Immature natural killer cell (primary cell): ENCODE results near the gene SPTBN5. TPM values are rescaled to one million over a fixed set of nuclear protein-coding genes. Genes with fewer than 3 reads are reported as not detected.
A peak's percentile ranks its signal among the peaks of the same experiment; 100 is the strongest.

ENCODE experiments used
- DNase-seq, 3 donors: peaks; one replicate each; pipeline ENCODE4 v3.0.0; 2022; ENCODE audit warnings: mixed read lengths in 1 of 3
- H3K27ac Mint-ChIP-seq, 6 donors: one replicate each; pipeline ENCODE4 v1.8.0; 2020; ENCODE audit warnings: mixed read lengths in 6 of 6, mild to moderate bottlenecking in 5 of 6, inconsistent platforms in 4 of 6, moderate library complexity in 3 of 6
- H3K27me3 Mint-ChIP-seq, 3 donors: one replicate each; pipeline ENCODE4 v1.8.0; 2020 to 2021; ENCODE audit warnings: low read depth in 3 of 3, mild to moderate bottlenecking in 3 of 3, mixed read lengths in 3 of 3, moderate library complexity in 3 of 3, inconsistent platforms in 1 of 3
- H3K36me3 Mint-ChIP-seq, 3 donors: one replicate each; pipeline ENCODE4 v1.8.0; 2020; ENCODE audit warnings: mixed read lengths in 3 of 3, inconsistent platforms in 2 of 3, mild to moderate bottlenecking in 2 of 3
- H3K4me1 Mint-ChIP-seq, 2 donors: one replicate each; pipeline ENCODE4 v1.8.0; 2020; ENCODE audit warnings: inconsistent platforms in 2 of 2, mild to moderate bottlenecking in 2 of 2, mixed read lengths in 2 of 2, moderate library complexity in 1 of 2
- H3K4me3 Mint-ChIP-seq, 5 donors: one replicate each; pipeline ENCODE4 v1.8.0; 2020; ENCODE audit warnings: mild to moderate bottlenecking in 5 of 5, mixed read lengths in 5 of 5, inconsistent platforms in 3 of 5, moderate library complexity in 3 of 5
- H3K9me3 Mint-ChIP-seq, 6 donors: one replicate each; pipeline ENCODE4 v1.8.0; 2020; ENCODE audit warnings: mild to moderate bottlenecking in 6 of 6, mixed read lengths in 6 of 6, inconsistent platforms in 4 of 6, moderate library complexity in 3 of 6
- polyA plus RNA-seq, 3 donors: library from polyadenylated mRNA; unstranded; fragments of 300-500 nt; fragmentation: Illumina TruSeq; gene quantifications; one replicate each; pipeline ENCODE4 v1.2.3, GENCODE V29; 2021

Gene SPTBN5
- polyA plus RNA-seq, 3 donors from 2014 or later = 0.06 TPM; not detected in 2

DNA sequence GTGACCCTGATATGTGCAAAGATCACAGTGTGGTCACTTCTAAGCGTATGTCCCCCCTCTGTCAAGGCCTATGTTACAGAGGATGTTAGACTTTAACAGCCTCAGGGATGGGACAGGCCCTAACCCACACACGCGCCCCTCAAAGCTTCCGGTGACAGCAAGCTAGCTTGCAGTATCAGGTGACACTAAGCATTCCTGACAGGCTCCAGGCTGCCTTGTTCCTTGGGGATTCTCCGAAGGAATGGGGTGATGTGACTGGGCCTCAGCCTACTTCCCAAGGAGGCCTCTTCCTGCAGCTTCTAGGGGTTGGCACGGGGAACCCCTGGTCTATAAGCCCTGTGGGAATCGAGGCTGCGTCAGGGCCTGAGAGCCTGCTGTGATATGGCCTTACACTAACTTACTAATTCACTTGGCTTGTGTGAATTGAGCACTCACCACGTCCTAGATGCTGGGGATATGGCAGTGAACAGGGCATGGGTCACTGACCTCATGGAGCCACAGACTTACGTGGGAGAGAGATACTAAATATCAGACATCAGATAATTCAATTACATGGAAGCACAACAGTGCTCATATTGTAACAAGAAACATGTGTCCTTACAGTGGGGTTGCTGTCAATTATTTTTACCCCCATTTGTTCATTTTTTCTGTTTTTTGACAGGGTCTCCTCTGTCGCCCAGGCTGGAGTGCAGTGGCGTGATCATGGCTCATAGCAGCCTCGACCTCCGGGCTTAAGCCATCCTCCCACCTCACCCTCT lies 11.4 kb upstream of the SPTBN5 start:
- H3K4me3 Mint-ChIP-seq = no peak overlapping the region
- peak overlapping the region; percentile 72 to 95 (median 87) for H3K27ac Mint-ChIP-seq
- H3K36me3 Mint-ChIP-seq = peaks cover 13 to 25% (median 20%) of the 10 kb centered on the region in 3 donors
- DNase-seq = no peak
- peaks cover 0 to 7% (median 2%) of the 10 kb centered on the region in 3 donors for H3K27me3 Mint-ChIP-seq
- H3K9me3 Mint-ChIP-seq = no peaks in the 10 kb centered on the region
- peaks cover 7 to 8% of the 10 kb centered on the region in 2 donors for H3K4me1 Mint-ChIP-seq

DNA sequence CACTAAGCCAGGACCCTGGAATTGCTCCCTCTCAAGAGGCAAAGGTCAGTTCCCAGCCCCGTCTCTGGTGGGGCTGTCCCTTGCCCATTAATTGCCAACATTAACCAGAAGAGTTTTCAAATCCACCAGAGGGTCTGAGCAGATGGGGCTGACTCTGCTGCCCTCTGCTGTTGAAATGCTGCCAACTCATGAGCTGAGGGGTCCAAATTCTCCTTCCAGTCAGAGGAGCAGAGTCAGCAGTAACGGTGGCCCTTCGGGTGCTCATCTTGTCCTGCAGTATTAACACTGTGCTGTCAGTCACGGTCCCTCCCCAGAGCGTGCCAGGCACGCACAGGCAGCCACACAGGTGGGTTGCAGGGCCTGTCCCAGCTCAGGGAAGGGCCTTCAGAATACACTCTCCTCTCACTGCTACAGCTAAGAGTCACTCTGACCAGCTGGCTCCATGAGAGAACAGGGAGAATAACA lies 10.7 kb upstream of the SPTBN5 start:
- H3K4me3 Mint-ChIP-seq = peak overlapping the region in 1 of 5 donors; percentile 54
- peak; percentile 73 to 79 (median 75) for DNase-seq
- peaks cover 0 to 7% (median 2%) of the 10 kb centered on the region in 3 donors for H3K27me3 Mint-ChIP-seq
- H3K4me1 Mint-ChIP-seq = peaks cover 7 to 8% of the 10 kb centered on the region in 2 donors
- peaks cover 13 to 23% (median 17%) of the 10 kb centered on the region in 3 donors for H3K36me3 Mint-ChIP-seq
- H3K27ac Mint-ChIP-seq = peak overlapping the region; percentile 72 to 95 (median 87)
- H3K9me3 Mint-ChIP-seq = no peaks in the 10 kb centered on the region

DNA sequence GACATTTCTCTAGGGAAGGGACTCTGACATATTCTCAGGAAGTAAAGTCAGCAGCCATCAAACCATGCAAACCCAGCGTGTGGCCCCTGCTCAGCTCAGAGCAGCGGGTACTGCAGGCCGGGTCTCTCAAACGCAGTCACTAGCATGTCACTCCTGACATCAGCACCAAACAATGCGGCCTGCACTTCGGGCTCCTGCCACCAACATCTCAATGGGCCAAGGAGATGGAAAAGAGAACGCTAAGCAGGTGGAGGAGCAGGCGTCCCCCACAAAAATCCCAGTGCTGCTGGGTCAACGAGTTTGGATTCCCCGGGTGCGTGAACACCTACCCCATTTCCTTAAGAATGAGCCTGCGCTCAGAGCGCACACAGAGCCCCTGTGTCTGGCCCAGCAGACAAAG lies 9.9 kb upstream of the SPTBN5 start:
- no peaks in the 10 kb centered on the region for H3K9me3 Mint-ChIP-seq
- no peak overlapping the region for H3K4me3 Mint-ChIP-seq
- H3K27ac Mint-ChIP-seq = peak overlapping the region in 5 of 6 donors; percentile 56 to 86 (median 73)
- DNase-seq = no peak
- peaks cover 13 to 23% (median 16%) of the 10 kb centered on the region in 3 donors for H3K36me3 Mint-ChIP-seq
- H3K4me1 Mint-ChIP-seq = peaks cover 7 to 8% of the 10 kb centered on the region in 2 donors
- H3K27me3 Mint-ChIP-seq = peaks cover 0 to 9% (median 2%) of the 10 kb centered on the region in 3 donors

DNA sequence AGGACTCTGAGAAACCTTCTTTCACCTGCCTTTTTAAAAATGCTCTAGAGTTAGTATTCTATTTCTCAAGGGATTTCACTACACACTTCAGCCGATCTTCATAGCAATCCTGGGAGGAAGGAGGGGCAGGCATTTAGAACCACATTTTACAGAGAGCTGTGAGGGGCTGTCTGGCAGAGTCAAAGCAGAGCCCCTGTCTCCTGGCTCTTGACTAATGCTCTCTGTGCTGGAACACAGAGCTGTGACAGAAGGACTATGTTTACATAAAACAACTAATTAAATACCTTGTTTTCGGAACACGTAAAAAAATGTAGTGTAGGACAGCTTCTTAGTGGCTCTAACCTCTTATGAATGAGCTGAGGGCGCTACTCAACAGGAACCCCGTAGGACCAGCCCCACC lies 7.6 kb upstream of the SPTBN5 start:
- Mint-ChIP-seq H3K27me3 (peaks cover 0 to 4% (median 0%) of the 10 kb centered on the region in 3 donors), H3K4me3 (no peak overlapping the region), H3K4me1 (peaks cover 9 to 15% of the 10 kb centered on the region in 2 donors), H3K36me3 (peaks cover 4 to 14% (median 10%) of the 10 kb centered on the region in 3 donors), H3K9me3 (no peaks in the 10 kb centered on the region), H3K27ac (peak overlapping the region in 5 of 6 donors; percentile 53 to 95 (median 70))
- no peak for DNase-seq

DNA sequence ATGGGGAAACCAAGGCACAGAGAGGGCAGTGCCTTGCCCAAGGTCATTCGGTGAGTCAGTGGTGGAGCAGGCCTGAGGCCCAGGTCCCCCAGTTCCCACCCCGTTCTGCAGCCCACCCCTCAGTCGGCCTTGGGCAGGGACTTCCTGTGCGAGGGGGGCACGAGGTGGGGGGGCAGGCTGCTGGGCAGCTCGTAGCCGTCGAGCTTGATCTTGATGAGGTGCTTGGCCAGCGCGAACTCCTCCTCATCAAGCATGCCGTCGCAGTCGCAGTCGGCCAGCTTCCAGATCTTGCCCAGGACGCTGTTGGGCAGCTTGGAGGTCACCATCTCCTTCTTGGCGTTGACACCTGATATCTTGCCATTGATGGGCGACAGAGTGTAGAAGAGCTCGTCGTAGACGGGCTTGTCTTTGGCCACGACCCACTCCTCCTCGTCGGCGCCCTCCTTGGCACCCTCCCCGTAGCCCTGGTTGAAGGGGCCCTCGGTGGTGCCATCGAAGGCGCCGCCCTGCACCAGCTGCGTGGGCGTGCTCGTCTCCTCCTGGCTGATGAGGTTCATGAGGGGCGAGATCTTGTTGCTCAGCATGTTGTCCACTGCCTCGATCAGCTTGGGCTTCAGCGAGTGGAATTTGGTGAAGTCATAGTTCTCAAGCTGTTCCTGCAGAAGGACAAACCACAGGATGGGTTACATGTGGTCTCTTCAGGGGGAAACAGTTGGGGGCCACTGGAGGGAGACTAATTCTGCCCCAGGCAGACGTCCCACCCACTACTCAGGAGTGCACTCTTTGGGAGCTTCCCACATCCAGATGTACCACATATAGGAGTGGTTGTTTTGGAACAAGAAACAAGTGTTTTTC lies 6.9 kb upstream of the SPTBN5 start:
- H3K4me3 Mint-ChIP-seq = no peak overlapping the region
- peaks cover 0 to 4% (median 0%) of the 10 kb centered on the region in 3 donors for H3K27me3 Mint-ChIP-seq
- no peak for DNase-seq
- peaks cover 15 to 21% of the 10 kb centered on the region in 2 donors for H3K4me1 Mint-ChIP-seq
- peak overlapping the region in 4 of 6 donors; percentile 68 to 95 (median 80) for H3K27ac Mint-ChIP-seq
- H3K9me3 Mint-ChIP-seq = no peaks in the 10 kb centered on the region
- peaks cover 0 to 14% (median 5%) of the 10 kb centered on the region in 3 donors for H3K36me3 Mint-ChIP-seq

DNA sequence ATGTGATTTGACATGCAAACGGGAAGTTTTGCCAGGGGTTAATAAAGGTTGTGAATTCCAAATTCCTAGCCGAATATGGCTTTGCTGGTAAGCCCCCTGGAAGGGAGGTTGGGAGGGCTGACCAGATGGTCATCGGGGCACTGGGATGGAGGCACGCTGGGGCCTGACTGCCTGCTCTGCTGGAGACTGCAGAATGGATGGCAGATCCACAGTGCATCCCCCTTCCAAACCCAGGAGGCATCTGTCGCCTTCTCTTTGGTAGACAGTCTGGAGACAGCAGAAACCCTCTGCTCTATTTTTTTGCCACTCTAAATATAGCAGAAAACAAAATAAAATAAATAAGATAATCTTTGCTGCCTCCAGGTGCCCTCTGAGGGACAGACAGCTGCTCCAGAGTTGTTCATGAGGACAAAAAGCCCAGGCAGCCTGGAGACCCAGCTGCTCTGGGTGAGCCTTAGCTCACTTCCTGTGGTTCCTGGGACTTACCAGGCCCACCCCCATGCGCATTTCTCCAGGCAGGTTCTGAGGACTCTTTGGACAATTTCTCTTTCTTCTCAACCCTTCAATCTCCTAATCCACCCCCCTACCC lies 6.1 kb upstream of the SPTBN5 start:
- no peaks in the 10 kb centered on the region for H3K9me3 Mint-ChIP-seq
- no peak overlapping the region for H3K4me3 Mint-ChIP-seq
- H3K36me3 Mint-ChIP-seq = peaks cover 0 to 14% (median 5%) of the 10 kb centered on the region in 3 donors
- H3K4me1 Mint-ChIP-seq = peaks cover 23 to 29% of the 10 kb centered on the region in 2 donors
- no peak for DNase-seq
- peaks cover 5 to 8% (median 6%) of the 10 kb centered on the region in 3 donors for H3K27me3 Mint-ChIP-seq
- H3K27ac Mint-ChIP-seq = peak overlapping the region in 4 of 6 donors; percentile 68 to 90 (median 80)

DNA sequence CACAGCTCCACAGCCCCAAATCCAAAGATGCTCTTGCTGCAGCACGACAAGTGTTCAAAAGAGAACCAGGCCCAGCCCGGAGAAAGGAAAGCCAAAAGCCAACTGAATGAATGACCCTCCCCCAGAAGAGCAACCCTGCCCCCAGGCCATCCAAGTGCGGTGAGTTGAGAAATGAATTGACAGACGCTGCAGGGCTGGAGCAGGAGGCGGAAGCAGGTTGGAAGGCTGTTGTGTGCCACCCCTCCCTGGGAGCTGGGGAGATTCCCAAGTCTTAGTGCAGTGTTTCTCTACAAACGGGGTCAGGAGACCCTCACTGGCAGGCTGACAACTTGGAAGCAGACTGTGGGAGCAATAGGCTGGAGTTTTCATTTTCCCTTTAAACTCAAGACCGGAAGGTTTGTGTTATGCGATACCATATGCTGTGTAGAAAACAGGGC lies 3.5 kb upstream of the SPTBN5 start:
- Mint-ChIP-seq H3K4me3 (no peak overlapping the region), H3K9me3 (no peaks in the 10 kb centered on the region), H3K4me1 (peaks cover 29 to 40% of the 10 kb centered on the region in 2 donors), H3K36me3 (peaks cover 0 to 13% (median 5%) of the 10 kb centered on the region in 3 donors), H3K27me3 (peaks cover 7 to 9% (median 9%) of the 10 kb centered on the region in 3 donors), H3K27ac (peak overlapping the region; percentile 98 to 100 (median 100))
- no peak for DNase-seq

DNA sequence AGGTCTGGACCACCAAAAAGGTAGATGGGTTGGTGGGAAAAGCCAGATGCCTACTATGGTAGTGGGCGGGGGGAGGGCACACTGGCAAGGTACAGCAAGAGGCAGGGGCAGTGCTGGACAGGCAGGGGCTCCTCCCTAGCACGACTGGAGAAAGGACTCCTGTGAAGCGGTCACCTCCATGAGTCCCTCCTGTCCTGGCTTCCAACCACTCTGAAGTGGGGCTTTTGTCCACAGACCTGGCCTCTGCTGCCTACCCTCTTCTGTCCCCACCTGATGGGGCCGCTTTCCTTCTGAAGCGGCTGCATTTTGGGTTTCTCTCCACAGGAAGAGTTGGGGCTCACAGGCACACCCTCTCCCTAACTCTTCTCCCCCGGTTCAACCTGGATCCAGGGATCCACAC lies 2.7 kb upstream of the SPTBN5 start:
- Mint-ChIP-seq H3K4me3 (peak overlapping the region in 2 of 5 donors; percentile 10 to 85), H3K36me3 (peaks cover 0 to 10% (median 5%) of the 10 kb centered on the region in 3 donors), H3K27ac (peak overlapping the region; percentile 98 to 100 (median 100)), H3K4me1 (peaks cover 29 to 44% of the 10 kb centered on the region in 2 donors), H3K9me3 (no peaks in the 10 kb centered on the region), H3K27me3 (peaks cover 7 to 9% (median 9%) of the 10 kb centered on the region in 3 donors)
- DNase-seq = no peak

DNA sequence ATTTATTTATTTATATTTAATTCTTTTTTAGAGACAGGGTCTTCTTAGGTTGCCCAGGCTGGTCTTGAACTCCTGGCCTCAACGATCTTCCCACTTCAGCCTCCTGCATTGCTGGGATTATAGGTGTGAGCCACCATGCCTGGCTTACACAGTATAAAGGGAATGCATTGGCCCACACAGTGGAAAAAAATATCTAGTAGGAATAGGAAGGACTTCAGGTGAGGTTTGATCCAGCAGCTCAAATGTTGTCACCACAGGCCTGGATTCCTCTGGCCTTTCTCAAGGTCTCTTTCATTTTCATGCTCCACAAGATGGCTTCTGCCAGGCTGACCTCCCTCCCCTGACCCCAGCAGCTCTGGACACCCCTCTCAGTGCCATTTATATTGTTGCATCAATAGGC lies 2.1 kb upstream of the SPTBN5 start:
- H3K4me3 Mint-ChIP-seq = peak overlapping the region; percentile 26 to 85 (median 36)
- H3K27me3 Mint-ChIP-seq = peaks cover 7 to 9% (median 9%) of the 10 kb centered on the region in 3 donors
- H3K36me3 Mint-ChIP-seq = peaks cover 0 to 10% (median 5%) of the 10 kb centered on the region in 3 donors
- DNase-seq = no peak
- peak overlapping the region; percentile 98 to 100 (median 100) for H3K27ac Mint-ChIP-seq
- no peaks in the 10 kb centered on the region for H3K9me3 Mint-ChIP-seq
- peaks cover 29 to 45% of the 10 kb centered on the region in 2 donors for H3K4me1 Mint-ChIP-seq

DNA sequence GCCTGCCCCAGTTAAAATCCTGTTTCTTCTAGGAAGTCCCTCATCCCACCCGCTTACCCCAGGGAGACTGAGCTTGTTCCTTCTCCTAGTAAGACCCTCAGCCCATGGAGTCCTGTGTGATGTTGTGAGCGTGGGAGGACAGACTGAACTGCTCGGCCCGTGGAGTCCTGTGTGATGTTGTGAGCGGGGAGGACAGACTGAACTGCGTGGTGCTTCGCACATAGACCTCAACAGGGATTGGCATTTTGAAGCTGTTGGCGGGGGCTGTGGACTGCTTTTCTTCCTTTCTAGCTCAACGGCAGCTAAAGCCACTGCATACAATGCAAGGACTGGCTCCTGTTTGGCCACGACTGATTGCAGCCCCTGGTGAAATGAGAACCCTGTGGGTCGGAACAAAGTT lies 1.6 kb upstream of the SPTBN5 start:
- peak; percentile 60 to 63 (median 61) for DNase-seq

DNA sequence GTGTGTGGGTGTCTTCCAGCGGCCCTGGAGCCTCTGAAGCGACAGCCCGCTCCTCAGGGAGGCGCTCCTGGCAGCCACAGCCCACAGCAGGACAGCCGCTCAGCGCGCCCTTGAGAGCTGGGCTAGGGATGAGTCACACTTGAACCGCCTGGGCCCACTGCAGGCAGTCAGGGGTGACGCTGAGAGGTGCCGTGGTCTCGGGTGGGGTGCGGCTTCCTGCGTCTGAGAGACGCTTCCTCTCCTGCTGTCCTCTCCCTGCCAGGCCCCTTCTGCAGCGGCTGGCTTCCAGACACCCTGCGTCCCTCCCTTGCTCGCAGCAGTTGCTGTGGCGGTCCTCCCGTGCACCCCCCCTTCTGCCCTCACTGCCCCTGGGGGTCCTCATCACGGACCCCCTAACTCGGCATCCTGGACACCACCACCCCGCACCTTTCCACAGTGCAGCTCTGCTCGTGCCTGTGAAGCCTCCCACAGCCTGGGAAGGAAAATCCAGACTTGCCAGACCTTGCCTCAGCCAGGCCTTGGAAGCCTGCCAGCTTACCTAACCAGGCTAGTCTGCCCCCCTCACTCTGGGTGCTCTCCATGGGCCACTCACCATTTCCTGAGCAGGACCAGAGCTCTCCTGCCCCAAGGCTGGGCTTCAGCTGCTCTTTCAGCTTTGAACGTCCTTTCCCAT lies 1.1 kb upstream of the SPTBN5 start:
- no peaks in the 10 kb centered on the region for H3K9me3 Mint-ChIP-seq
- peaks cover 29 to 45% of the 10 kb centered on the region in 2 donors for H3K4me1 Mint-ChIP-seq
- peaks cover 7 to 9% (median 7%) of the 10 kb centered on the region in 3 donors for H3K27me3 Mint-ChIP-seq
- H3K4me3 Mint-ChIP-seq = peak overlapping the region; percentile 85 to 89 (median 87)
- H3K27ac Mint-ChIP-seq = peak overlapping the region; percentile 98 to 100 (median 100)
- peaks cover 0 to 10% (median 5%) of the 10 kb centered on the region in 3 donors for H3K36me3 Mint-ChIP-seq
- peak; percentile 94 to 95 (median 95) for DNase-seq

More for the DNA sequence above, 1.6 kb upstream of the SPTBN5 start:
- H3K4me1 Mint-ChIP-seq = peaks cover 29 to 45% of the 10 kb centered on the region in 2 donors
- peak overlapping the region; percentile 98 to 100 (median 100) for H3K27ac Mint-ChIP-seq
- H3K9me3 Mint-ChIP-seq = no peaks in the 10 kb centered on the region
- H3K36me3 Mint-ChIP-seq = peaks cover 0 to 10% (median 5%) of the 10 kb centered on the region in 3 donors
- H3K4me3 Mint-ChIP-seq = peak overlapping the region; percentile 85 to 89 (median 87)
- peaks cover 7 to 9% (median 7%) of the 10 kb centered on the region in 3 donors for H3K27me3 Mint-ChIP-seq

DNA sequence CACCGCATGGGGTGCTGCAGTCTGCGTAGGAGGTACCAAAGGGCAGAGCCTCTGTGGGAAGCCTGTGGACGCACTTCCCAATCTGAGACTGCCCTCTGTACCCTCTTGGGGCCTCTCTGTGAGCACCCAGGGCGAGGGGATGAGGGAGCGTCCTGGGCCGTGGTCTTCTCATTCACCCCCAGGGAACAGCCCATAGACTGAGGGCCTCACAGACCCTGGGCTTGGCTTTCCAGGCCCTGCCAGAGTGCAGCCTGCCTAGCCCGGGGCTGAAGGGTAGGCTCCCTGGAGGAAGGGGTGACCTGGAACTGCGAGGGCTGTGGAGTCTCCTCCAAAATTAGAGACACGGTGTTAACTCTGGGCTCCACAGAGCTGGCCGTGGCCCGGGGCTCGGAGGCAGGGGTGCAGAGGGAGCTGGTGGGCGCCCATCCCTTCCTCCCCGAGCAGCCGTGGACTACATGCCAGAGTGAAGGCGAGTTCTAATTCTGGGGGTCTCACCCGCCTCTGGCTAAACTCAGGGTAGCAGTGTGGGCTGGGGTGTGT lies 468 bp upstream of the SPTBN5 start:
- peaks cover 0 to 8% (median 5%) of the 10 kb centered on the region in 3 donors for H3K36me3 Mint-ChIP-seq
- H3K27ac Mint-ChIP-seq = peak overlapping the region; percentile 98 to 100 (median 100)
- H3K27me3 Mint-ChIP-seq = peaks cover 7 to 9% (median 7%) of the 10 kb centered on the region in 3 donors
- DNase-seq = no peak
- no peaks in the 10 kb centered on the region for H3K9me3 Mint-ChIP-seq
- peaks cover 34 to 48% of the 10 kb centered on the region in 2 donors for H3K4me1 Mint-ChIP-seq
- H3K4me3 Mint-ChIP-seq = peak overlapping the region; percentile 85 to 89 (median 87)
